H9 (cell line): ENCODE results near the gene ACOX1. TPM values are rescaled to one million over a fixed set of nuclear protein-coding genes. Genes with fewer than 3 reads are reported as not detected.

ENCODE experiments used
- DNase-seq: peaks from one replicate; pipeline ENCODE4 v3.0.0-alpha.2; 2017
- H2AFZ ChIP-seq: one replicate; pipeline ENCODE4 v1.6.1; 2013; ENCODE audit warnings: mild to moderate bottlenecking, low read length, control low read depth, moderate library complexity
- H2AK5ac ChIP-seq: 2 replicates; pipeline ENCODE4 v1.6.1; 2013; ENCODE audit warnings: low read length, control low read depth, mixed read lengths; ENCODE audit not compliant: insufficient read length
- H2BK120ac ChIP-seq: one replicate; pipeline ENCODE4 v1.6.1; 2013; ENCODE audit warnings: low read depth, mild to moderate bottlenecking, low read length, control low read depth, inconsistent platforms; ENCODE audit not compliant: poor library complexity, severe bottlenecking
- H2BK12ac ChIP-seq: 2 replicates; pipeline ENCODE4 v1.6.1; 2013; ENCODE audit warnings: low read length, control low read depth, mixed read lengths, low read depth; ENCODE audit not compliant: insufficient read length
- H2BK15ac ChIP-seq: 2 replicates; pipeline ENCODE4 v1.6.1; 2013; ENCODE audit warnings: low read depth, low read length, control low read depth
- H2BK20ac ChIP-seq: one replicate; pipeline ENCODE4 v1.6.1; 2013; ENCODE audit warnings: low read depth, mild to moderate bottlenecking, low read length, control low read depth, inconsistent platforms; ENCODE audit not compliant: poor library complexity, severe bottlenecking
- H2BK5ac ChIP-seq: 2 replicates; pipeline ENCODE4 v1.6.1; 2013; ENCODE audit warnings: low read length, control low read depth, mixed read lengths; ENCODE audit not compliant: insufficient read length
- H3K14ac ChIP-seq: 2 replicates; pipeline ENCODE4 v1.6.1; 2013; ENCODE audit warnings: low read length, control low read depth; ENCODE audit not compliant: insufficient read depth
- H3K18ac ChIP-seq: 2 replicates; pipeline ENCODE4 v1.6.1; 2013; ENCODE audit warnings: low read depth, mild to moderate bottlenecking, mixed read lengths, low read length, control low read depth; ENCODE audit not compliant: insufficient read length
- H3K23ac ChIP-seq: 2 replicates; pipeline ENCODE4 v1.6.1; 2013; ENCODE audit warnings: low read length, control low read depth, mixed read lengths, low read depth; ENCODE audit not compliant: insufficient read length
- H3K23me2 ChIP-seq: 2 replicates; pipeline ENCODE4 v1.6.1; 2013; ENCODE audit warnings: low read depth, mild to moderate bottlenecking, mixed read lengths, low read length, control low read depth; ENCODE audit not compliant: insufficient read length, poor library complexity, severe bottlenecking
- H3K27ac ChIP-seq: 2 replicates; pipeline ENCODE4 v1.5.1; 2013; ENCODE audit warnings: low read length, control low read depth, mixed read lengths, low read depth; ENCODE audit not compliant: insufficient read length
- H3K27me3 ChIP-seq: 2 replicates; pipeline ENCODE4 v1.6.1; 2013; ENCODE audit warnings: low read length, control low read depth, inconsistent platforms; ENCODE audit not compliant: insufficient read depth
- H3K4ac ChIP-seq: 2 replicates; pipeline ENCODE4 v1.6.1; 2013; ENCODE audit warnings: low read depth, mild to moderate bottlenecking, control low read depth, inconsistent platforms, low read length, moderate library complexity
- H3K4me1 ChIP-seq: 2 replicates; pipeline ENCODE4 v1.6.1; 2013; ENCODE audit warnings: low read length, control low read depth, inconsistent platforms; ENCODE audit not compliant: insufficient read depth
- H3K4me2 ChIP-seq: 2 replicates; pipeline ENCODE4 v1.6.1; 2013; ENCODE audit warnings: low read length, control low read depth, mixed read lengths; ENCODE audit not compliant: insufficient read length, insufficient read depth
- H3K56ac ChIP-seq: 2 replicates; pipeline ENCODE4 v1.6.1; 2013; ENCODE audit warnings: low read depth, mild to moderate bottlenecking, mixed read lengths, low read length, control low read depth; ENCODE audit not compliant: insufficient read length
- H3K79me1 ChIP-seq: 2 replicates; pipeline ENCODE4 v1.6.1; 2013; ENCODE audit warnings: low read depth, mild to moderate bottlenecking, moderate library complexity, low read length, control low read depth, inconsistent platforms; ENCODE audit not compliant: insufficient read depth, poor library complexity, severe bottlenecking
- H3K79me2 ChIP-seq: 2 replicates; pipeline ENCODE4 v1.6.1; 2013; ENCODE audit warnings: low read length, control low read depth, inconsistent platforms; ENCODE audit not compliant: insufficient read depth
- H3K9ac ChIP-seq: 2 replicates; pipeline ENCODE4 v1.6.1; 2013; ENCODE audit warnings: low read length, control low read depth, mixed read lengths; ENCODE audit not compliant: insufficient read length; ENCODE audit errors: extremely low read depth
- H3K9me3 ChIP-seq: one replicate; pipeline ENCODE4 v1.6.1; 2013; ENCODE audit warnings: low read depth, low read length, inconsistent platforms; ENCODE audit not compliant: control insufficient read depth
- H3T11ph ChIP-seq: one replicate; pipeline ENCODE4 v1.6.1; 2013; ENCODE audit warnings: mild to moderate bottlenecking, low read length, control low read depth, inconsistent platforms
- H4K20me1 ChIP-seq: one replicate; pipeline ENCODE4 v1.6.1; 2013; ENCODE audit not compliant: control insufficient read depth, insufficient read length, insufficient read depth
- H4K5ac ChIP-seq: 2 replicates; pipeline ENCODE4 v1.6.1; 2013; ENCODE audit warnings: low read depth, mild to moderate bottlenecking, mixed read lengths, low read length, control low read depth; ENCODE audit not compliant: insufficient read length
- H4K8ac ChIP-seq: replicated peaks from 2 replicates; pipeline ENCODE4 v1.6.1; 2013; ENCODE audit warnings: low read length, control low read depth, mixed read lengths, low read depth; ENCODE audit not compliant: insufficient read length
- H4K91ac ChIP-seq: 2 replicates; pipeline ENCODE4 v1.6.1; 2013; ENCODE audit warnings: low read depth, mild to moderate bottlenecking, moderate library complexity, mixed read lengths, low read length, control low read depth; ENCODE audit not compliant: insufficient read length
- H3K27ac Mint-ChIP-seq, 3 experiments: 2 replicates in 2 of 3; 3 replicates in 1 of 3; pipeline ENCODE4 v1.8.0; 2020 to 2021; ENCODE audit warnings: mixed read lengths in 3 of 3, mild to moderate bottlenecking in 1 of 3, moderate library complexity in 1 of 3
- H3K27me3 Mint-ChIP-seq: 2 replicates; pipeline ENCODE4 v1.8.0; 2021; ENCODE audit warnings: low read depth, mild to moderate bottlenecking, moderate library complexity, mixed read lengths
- H3K36me3 Mint-ChIP-seq, 3 experiments: 2 replicates in 2 of 3; 3 replicates in 1 of 3; pipeline ENCODE4 v1.8.0; 2020 to 2021; ENCODE audit warnings: low read depth in 3 of 3, mixed read lengths in 3 of 3; ENCODE audit not compliant: insufficient read depth in 1 of 3
- H3K4me1 Mint-ChIP-seq, 2 experiments: 2 replicates each; pipeline ENCODE4 v1.8.0; 2020; ENCODE audit warnings: mixed read lengths in 2 of 2
- H3K4me3 Mint-ChIP-seq, 2 experiments: 2 replicates in 1 of 2; 3 replicates in 1 of 2; pipeline ENCODE4 v1.8.0; 2020 to 2021; ENCODE audit warnings: mild to moderate bottlenecking in 2 of 2, mixed read lengths in 2 of 2, moderate library complexity in 1 of 2
- H3K9me3 Mint-ChIP-seq, 2 experiments: 2 replicates in 1 of 2; 3 replicates in 1 of 2; pipeline ENCODE4 v1.8.0; 2020; ENCODE audit warnings: mild to moderate bottlenecking in 2 of 2, mixed read lengths in 2 of 2, moderate library complexity in 1 of 2
- CTCF ChIP-seq: fragments of 200-600 bp; sonication (generic); conservative IDR thresholded peaks from 3 replicates; pipeline ENCODE4 v1.8.0; 2021; ENCODE audit warnings: antibody characterized with exemption, mild to moderate bottlenecking
- WGBS: extraction: QIAGEN DNeasy Blood & Tissue Kit; methylation state at CpG from one replicate; pipeline ENCODE4 v1.1.7; 2013; ENCODE audit warnings: missing lambda C conversion rate, low lambda C conversion rate, mixed read lengths; ENCODE audit not compliant: insufficient read length; ENCODE audit errors: extremely low coverage; 5-methylcytosine and 5-hydroxymethylcytosine counted together
- total RNA-seq: library from RNA; stranded (reverse); gene quantifications from 2 replicates; pipeline ENCODE4 v1.2.1, GENCODE V29; 2021

ACOX1 gene
- total RNA-seq, 1 experiment from 2014 or later = 27.4 TPM

GRCh38 chr17:75979705-75980187 lies 780 bp upstream of the ACOX1 start:
- no peaks in the 10 kb centered on the region for H3K79me1 ChIP-seq
- peak overlapping the region; percentile 91 for H3K14ac ChIP-seq
- H3K27me3 ChIP-seq = no peaks in the 10 kb centered on the region
- peak overlapping the region; percentile 79 for H3K9ac ChIP-seq
- Mint-ChIP-seq H3K27ac (peak overlapping the region; percentile 99 to 100 (median 100)), H3K27me3 (no peaks in the 10 kb centered on the region), H3K4me1 (peaks cover 58 to 64% of the 10 kb centered on the region in 2 experiments), H3K4me3 (peak overlapping the region; percentile 93 to 95), H3K9me3 (no peaks in the 10 kb centered on the region), H3K36me3 (peaks cover 7 to 18% (median 17%) of the 10 kb centered on the region in 3 experiments; a peak in 6 of 7 replicates)
- no peak overlapping the region for H2BK120ac ChIP-seq
- no peak overlapping the region for H2BK20ac ChIP-seq
- no CpG with 5 or more reads among the region's 19 CpGs for WGBS
- H2BK5ac ChIP-seq = no peak overlapping the region
- H4K20me1 ChIP-seq = no peaks in the 10 kb centered on the region
- H4K8ac ChIP-seq = no peak overlapping the region
- no peak overlapping the region for H3K23ac ChIP-seq
- H2AFZ ChIP-seq = no peak overlapping the region
- peak overlapping the region; percentile 80 for H3K27ac ChIP-seq
- H3K4ac ChIP-seq = no peak overlapping the region; the same call in 1 of the 2 replicates
- H3K4me2 ChIP-seq = peak overlapping the region; percentile 93
- peak overlapping the region; percentile 91 for H3K18ac ChIP-seq
- no peak for DNase-seq
- no peak overlapping the region for H3K56ac ChIP-seq
- no peak overlapping the region for H4K91ac ChIP-seq
- H3K79me2 ChIP-seq = peaks cover 1% of the 10 kb centered on the region; the same call in 1 of the 2 replicates
- H3K23me2 ChIP-seq = peaks cover 11% of the 10 kb centered on the region
- no peak for TF ChIP-seq CTCF
- peaks cover 8% of the 10 kb centered on the region; the same call in 1 of the 2 replicates for H3K4me1 ChIP-seq
- H3K9me3 ChIP-seq = no peaks in the 10 kb centered on the region
- no peak overlapping the region for H4K5ac ChIP-seq
- H2BK15ac ChIP-seq = no peak overlapping the region
- H2AK5ac ChIP-seq = no peak overlapping the region
- no peak overlapping the region for H3T11ph ChIP-seq
- no peak overlapping the region for H2BK12ac ChIP-seq
